Activated CD8-positive, alpha-beta T cell treated with anti-CD3 and anti-CD28 coated beads for 36 hours (primary cell): ENCODE data around the gene TBX1. TPM values are rescaled to one million over a fixed set of nuclear protein-coding genes. Genes with fewer than 3 reads are reported as not detected.

Source experiments
- total RNA-seq, 2 experiments: library from RNA; stranded (reverse); gene quantifications; one replicate each; pipeline ENCODE4 v1.2.3, GENCODE V29; 2021

Gene TBX1
- total RNA-seq, 2 experiments from 2014 or later, result not detected

Other genes starting within 250 kb of the TBX1 start
- not detected for gene CLDN5, start 236.4 kb upstream of the TBX1 start, total RNA-seq
- gene SEPTIN5, start 46.3 kb upstream of the TBX1 start, total RNA-seq, result 1 to 10 TPM; 1.3 to 1.5 TPM
- not detected for gene GP1BB, start 37.2 kb upstream of the TBX1 start, total RNA-seq
- gene GNB1L, start 94.1 kb downstream of the TBX1 start, total RNA-seq, result 10 to 100 TPM; 16.2 to 17.4 TPM
- 10 to 100 TPM; 14.7 to 17.4 TPM for gene RTL10, start 94.1 kb downstream of the TBX1 start, total RNA-seq
- gene COMT, start 181.0 kb downstream of the TBX1 start, total RNA-seq, result 10 to 100 TPM; 70.7 to 74.5 TPM
- gene TXNRD2, start 181.0 kb downstream of the TBX1 start, total RNA-seq, result 10 to 100 TPM; 18.0 to 18.5 TPM